ENCODE measurements around the gene BTG1.

Gene BTG1

DNA sequence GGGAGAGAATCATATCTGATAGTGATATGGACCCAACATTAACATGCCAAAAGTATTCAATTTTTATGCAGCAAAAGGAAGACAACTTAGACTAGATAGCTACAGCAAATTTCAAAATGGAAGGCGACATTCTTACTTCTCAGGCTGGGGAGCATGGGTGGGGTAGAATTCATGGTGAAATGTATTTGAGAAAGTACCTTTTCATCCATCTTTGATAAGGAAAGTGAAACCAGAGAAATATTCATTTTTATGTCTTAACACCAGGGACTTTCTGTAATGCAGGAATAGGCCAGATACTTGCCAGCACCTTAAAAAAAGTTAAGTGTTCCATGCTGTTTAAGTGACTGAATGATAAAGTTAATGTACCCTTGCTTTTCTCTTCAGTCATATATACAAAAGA lies 13.4 kb downstream of the BTG1 start:
- DNase-seq: peak; percentile 48

DNA sequence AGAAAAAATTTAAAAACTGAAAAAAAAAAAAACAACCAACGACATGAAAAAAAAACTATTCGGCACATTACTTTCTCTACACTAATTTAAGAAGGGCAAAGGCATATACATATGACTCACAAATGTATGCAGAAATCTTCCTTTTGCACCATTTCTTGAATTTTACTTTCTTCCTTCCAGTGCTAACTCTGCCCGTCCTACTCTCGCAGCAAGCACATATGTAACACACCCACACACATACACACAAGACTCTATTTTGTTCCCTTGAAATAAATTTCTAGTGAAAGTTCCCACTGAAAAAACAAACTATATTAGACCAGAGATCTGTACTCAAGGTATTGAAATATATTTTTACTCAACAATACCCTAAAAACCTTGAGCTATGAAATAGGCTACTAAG lies 14.6 kb downstream of the BTG1 start:
- no peak for DNase-seq

GRCh38 chr12:92129609-92130008 lies 16.0 kb downstream of the BTG1 start:
- no peak for DNase-seq

GRCh38 chr12:92128612-92129011 lies 17.0 kb downstream of the BTG1 start:
- no peak for DNase-seq

GRCh38 chr12:92124689-92125029 lies 21.0 kb downstream of the BTG1 start:
- no peak for DNase-seq

DNA sequence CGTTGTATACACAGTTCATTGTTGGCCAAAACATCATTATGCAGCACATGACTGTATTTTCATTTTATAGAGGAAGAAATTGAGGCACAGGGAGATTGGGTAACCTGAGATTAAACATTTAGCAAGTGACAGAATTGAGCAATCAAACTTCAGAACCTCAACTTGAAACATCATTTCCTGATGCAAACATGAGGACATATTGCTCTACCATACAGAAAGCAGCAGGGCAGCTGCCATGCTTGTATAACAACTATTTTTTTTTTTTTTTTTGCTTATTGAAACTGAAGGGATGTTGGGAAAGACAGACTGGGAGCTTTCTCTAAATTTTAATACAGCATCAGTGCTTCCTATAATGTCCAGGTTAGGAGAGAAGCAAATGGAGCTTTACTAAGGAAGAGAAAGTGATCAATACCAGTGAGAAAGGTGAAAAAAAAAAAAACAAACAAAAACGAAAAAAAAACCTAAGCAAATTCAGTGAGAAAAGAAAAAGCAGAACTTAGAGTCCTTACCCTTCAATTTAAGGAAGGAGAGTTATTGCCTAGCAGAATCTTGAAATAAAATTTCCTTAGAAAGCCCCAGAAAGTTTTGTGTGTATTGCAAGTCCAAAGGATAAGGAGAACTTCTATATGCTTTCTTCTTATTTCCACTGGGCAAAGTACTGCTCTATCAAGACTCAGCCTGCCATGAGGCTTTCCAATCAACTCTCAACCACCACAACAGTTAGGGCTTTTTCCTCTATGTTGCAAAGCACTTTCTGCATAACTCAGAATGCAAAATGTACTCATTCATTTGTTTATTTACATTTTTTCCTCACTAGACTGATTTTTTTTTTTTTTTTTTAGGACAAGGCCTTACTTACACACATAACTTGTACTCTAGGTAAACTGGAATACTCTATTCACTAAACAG lies 21.6 kb downstream of the BTG1 start:
- no peak for DNase-seq

DNA sequence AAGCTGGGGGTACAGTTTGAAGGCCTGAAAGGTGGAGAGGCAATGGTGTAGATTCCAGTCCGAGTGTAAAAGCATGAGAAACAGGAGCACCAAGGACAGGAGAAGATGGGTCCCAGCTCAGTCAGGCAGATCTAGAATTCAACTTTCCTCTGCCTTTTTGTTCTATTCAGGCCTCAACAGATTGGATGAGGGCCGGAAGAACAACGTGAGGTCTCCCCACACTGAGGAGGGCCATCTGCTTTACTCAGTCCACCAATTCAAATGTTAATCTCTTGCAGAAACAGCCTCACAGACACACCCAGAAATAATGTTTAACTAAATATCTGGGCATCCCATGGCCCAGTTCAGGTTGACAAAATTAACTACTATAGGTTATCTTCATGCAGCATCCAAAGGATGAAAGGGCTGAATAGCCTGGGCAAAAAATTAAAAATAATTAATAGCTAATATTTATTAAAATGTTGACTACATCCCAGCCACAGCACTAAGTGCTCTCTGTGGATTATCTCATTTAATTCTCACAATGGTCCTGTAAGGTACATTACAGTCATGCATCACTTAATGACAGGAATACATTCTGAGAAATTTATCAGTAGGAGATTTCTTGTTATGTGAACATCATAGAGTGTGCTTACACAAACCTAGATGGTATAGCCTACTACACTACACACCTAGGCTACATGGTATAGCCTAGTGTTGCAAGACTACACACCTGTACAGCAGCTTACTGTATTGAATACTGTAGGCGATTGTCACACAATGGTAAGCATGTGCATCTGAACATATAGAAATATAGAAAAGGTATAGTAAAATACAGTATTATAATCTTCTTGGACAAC lies 22.5 kb downstream of the BTG1 start:
- no peak for DNase-seq

- no peak for DNase-seq
Measured at GRCh38 chr12:92121826-92122225, 23.8 kb downstream of the BTG1 start.

- no peak for DNase-seq
Measured at GRCh38 chr12:92118826-92119536, 26.7 kb downstream of the BTG1 start.

DNA sequence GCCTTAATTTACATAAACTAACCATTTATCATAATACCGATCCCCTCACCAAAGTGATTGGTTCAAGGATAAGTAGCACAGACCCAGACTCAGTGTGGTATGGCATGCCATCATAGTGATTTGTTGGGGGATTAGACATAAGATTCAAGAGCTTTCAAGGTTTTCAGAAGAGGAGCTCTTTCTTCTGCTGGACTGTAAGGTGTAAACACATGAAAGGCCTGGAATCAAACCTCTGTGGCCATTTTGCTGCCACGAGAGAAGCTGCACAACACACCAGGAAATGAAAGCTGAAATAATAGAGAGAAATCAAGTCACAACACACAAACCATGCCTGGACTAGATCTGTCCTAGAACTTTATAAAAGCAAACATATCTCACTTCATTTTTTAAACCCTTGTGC lies 30.8 kb downstream of the BTG1 start:
- DNase-seq: no peak

GRCh38 chr12:92111256-92111655 lies 34.4 kb downstream of the BTG1 start:
- DNase-seq: no peak

- DNase-seq: no peak
Measured at GRCh38 chr12:92110083-92110640, 35.5 kb downstream of the BTG1 start.

DNA sequence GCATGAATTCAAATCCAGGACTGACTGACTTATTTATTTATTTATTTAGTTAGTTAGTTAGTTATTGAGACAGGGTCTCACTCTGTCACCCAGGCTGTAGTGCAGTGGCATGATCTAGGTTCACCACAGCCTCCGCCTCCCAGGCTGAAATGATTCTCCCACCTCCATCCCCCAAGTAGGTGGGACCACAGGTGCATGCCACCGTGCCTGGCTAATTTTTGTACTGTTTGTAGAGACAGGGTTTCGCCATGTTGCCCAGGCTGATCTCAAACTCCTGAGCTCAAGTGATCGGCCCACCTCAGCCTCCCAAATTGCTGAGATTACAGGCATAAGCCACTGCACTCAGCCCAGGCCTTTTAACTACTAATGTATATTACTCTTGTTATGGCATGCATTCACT lies 36.0 kb downstream of the BTG1 start:
- no peak for DNase-seq

DNA sequence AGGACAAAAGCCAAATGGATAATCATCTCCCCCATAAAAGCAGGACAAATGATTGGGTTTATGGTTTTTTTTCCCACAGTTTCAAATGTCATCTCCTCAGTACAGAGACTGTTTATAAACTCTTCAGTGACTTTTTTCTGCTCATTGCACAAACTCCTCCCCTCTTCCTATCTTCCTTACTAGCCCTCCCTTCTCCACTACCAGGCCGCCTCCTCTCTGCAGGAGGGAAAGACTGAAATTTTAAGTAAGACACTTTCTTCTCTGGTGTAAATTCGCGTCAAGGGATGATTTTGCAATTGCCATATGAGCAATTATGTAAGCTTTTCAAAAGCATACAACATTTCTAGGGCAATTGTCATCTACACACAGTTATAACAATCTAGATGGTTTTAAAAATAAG lies 37.0 kb downstream of the BTG1 start:
- no peak for DNase-seq

- no peak for DNase-seq
Measured at GRCh38 chr12:92107621-92108131, 38.0 kb downstream of the BTG1 start.

DNA sequence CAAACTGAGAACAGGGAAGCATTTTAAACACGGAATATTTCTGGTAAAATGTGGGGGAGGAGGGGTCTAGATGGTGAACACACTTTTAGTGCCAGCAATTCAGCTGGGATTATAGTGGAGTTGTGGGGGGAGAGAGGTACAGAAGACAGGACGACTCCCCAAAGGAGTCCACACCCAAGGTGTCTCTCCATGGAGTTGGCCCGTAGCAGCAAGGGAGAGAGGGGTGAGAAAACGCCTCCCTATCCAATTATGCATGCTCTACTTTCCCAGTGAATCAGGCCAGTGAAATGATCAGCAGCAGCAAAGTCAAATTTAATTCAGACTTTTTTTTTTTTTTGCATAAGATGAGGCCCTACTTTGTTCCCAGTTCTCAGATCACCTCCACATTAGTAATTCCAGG lies 38.6 kb downstream of the BTG1 start:
- no peak for DNase-seq

- DNase-seq: no peak
Measured at GRCh38 chr12:92105676-92106075, 40.0 kb downstream of the BTG1 start.

DNA sequence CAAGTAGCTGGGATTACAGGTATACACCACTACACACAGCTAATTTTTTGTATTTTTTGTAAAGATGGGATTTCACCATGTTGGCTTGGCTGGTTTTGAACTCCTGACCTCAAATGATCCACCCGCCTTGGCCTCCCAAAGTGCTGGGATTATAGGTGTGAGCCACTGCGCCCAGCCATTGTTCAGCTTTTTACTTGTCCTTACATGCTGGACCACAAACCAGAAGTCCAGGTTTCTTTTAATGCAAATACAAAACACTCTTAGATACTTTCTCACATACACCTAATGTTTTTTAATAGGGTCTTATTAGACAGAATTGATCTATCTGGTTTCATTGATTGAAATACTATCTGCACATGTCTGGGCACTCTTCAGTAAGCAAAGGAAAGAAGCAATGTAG lies 40.5 kb downstream of the BTG1 start:
- DNase-seq: no peak

DNA sequence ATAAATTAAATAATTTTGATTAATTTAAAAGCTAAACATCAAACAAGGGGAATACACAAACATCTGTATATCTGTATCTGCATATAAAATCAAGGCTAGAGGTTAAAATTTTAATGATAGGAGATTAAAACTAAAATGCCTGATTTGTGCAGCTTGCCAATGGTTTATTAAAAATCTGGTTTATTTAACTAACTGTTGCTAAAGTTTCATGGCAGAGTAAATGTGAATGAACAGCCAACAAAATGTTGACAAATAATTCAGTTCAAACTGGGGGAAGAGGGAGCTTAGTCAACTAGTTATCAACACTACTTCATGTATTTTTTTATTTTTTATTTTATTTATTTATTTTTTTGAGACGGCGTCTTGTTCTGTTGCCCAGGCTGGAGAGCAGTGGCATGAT lies 43.0 kb downstream of the BTG1 start:
- DNase-seq: no peak

DNA sequence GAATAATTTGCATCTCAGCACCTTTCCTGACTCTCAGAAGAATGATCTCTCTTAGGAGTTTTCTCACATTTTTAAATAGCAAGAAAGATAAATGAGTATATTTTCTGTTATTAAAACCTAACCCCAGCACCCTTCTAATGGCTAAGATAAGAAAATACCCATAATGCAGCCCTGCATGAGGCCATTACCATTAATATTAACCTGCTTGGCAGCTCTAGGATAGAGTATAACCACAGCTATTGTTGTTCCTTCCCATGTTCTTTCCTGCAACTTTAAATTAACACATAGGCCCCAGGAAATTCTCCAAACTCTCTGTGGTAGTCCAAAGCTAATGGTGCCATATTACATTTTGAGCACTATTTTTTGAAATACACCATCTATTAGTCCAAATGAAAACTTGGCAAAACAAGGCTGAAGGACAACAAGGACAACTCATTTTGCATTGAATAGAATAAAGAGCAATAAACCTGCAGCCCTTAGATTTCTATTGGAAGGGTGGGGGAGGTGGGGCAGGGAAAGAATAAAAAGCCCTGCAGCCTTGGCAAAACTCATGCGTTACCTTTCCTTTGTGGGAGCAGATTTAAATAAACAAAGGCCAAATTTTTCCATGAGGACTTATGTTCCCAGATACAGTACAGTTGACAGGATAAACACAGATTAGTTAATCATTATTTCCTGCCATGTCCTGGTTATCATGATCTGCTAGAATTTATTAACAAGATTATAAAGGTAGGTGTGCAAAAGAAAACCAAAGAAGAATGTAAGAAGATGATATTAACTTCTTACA lies 46.9 kb downstream of the BTG1 start:
- no peak for DNase-seq

- no peak for DNase-seq
Measured at GRCh38 chr12:92096346-92097136, 49.1 kb downstream of the BTG1 start.

All from central memory CD4-positive, alpha-beta T cell (primary cell).